ENCODE results near the gene CSN1S1.

The CSN1S1 gene

DNA sequence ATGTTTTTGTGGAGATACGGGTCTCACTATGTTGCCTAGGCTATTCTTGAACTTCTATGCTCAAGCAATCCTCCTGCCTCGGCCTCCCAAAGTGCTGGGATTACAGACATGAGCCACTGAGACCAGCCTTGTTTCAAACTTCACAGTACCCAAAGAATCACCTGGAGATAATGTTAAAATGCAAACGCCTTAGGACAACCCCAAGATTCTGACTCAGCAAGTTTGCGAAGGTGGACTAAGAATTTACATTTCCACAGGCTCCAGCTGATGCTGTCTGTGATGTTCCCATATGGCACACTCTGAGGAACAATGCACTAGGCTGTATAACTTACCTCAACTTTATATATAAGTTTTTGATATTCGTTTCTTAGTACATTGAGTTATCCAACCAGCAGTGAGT is 63.9 kb downstream of the CSN1S1 start:
- no peak overlapping the region for H3K27ac ChIP-seq
- TF ChIP-seq, protein P1, sequence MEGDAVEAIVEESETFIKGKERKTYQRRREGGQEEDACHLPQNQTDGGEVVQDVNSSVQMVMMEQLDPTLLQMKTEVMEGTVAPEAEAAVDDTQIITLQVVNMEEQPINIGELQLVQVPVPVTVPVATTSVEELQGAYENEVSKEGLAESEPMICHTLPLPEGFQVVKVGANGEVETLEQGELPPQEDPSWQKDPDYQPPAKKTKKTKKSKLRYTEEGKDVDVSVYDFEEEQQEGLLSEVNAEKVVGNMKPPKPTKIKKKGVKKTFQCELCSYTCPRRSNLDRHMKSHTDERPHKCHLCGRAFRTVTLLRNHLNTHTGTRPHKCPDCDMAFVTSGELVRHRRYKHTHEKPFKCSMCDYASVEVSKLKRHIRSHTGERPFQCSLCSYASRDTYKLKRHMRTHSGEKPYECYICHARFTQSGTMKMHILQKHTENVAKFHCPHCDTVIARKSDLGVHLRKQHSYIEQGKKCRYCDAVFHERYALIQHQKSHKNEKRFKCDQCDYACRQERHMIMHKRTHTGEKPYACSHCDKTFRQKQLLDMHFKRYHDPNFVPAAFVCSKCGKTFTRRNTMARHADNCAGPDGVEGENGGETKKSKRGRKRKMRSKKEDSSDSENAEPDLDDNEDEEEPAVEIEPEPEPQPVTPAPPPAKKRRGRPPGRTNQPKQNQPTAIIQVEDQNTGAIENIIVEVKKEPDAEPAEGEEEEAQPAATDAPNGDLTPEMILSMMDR (conservative IDR thresholded peaks at IDR 0.05): no peak

DNA sequence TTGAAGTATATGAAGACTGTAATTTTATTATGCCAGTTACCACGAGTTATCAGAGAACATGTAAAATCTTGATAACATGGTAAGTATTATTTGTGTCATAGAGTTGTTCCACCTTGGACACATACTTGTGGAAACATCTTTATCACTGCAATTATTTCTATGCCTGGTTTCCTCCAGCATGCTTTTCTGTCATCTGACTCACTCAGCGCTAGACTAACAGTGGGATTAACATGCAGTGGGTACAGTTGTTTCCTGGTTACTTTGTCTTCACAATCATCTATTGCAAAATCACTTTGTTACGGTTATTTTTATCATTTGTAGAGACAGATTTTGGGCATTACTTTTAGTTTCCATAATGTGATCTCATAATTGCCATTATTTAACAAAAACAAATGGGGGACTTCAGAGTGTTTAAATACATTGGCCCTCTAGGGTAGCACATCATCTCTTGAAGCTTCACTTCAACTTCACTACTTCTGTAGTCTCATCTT is 64.7 kb downstream of the CSN1S1 start, which contains the start of gene STATH:
TSS of gene STATH (plus strand) at position 441 of the 491 bp plus-strand sequence. CDS start 2,472 bp downstream, outside the sequence.
- TF ChIP-seq, protein P1 (conservative IDR thresholded peaks at IDR 0.05): no peak
- no peak within 1 kb of the TSS for H3K27ac ChIP-seq

Measured in VCaP (cell line).